GM18861 (cell line): ENCODE measurements around the gene HIF3A.
"Not testable (repeated sequence)": the region's sequence is repeated elsewhere in the genome, so short reads cannot be mapped to it uniquely, and the experiment has no call there.

ENCODE experiments used
- ATAC-seq: cut with Tn5 transposase; IDR thresholded peaks from one replicate; pipeline ENCODE4 v1.9.1; 2021; ENCODE audit not compliant: unreplicated experiment

Gene HIF3A

DNA sequence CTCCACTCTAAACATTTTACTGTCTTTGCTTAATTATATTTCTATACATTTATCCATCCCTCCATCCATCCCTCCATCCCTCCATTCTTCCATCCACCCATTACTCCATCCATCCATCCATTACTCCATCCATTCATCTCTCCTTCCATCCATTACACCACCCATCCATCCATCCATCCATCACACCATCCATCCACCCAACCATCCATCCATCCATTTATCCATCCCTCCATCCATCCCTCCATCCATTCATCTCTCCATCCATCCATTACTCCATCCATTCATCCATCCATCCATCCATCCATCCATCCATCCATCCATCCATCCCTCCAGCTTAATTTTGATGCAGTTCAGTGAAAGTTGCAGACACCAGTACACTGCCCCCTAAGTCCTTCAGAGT is 5.0 kb upstream of the HIF3A start:
- ATAC-seq = no peak

- ATAC-seq = no peak
Observed at GRCh38 chr19:46294494-46294893, 2.3 kb upstream of the HIF3A start.

- ATAC-seq = no peak
Observed at GRCh38 chr19:46295401-46296201, 1.2 kb upstream of the HIF3A start.

- ATAC-seq = no peak
Observed at GRCh38 chr19:46296202-46296480, 701 bp upstream of the HIF3A start.

- no peak for ATAC-seq
Observed at GRCh38 chr19:46297700-46298478, 1.0 kb downstream of the HIF3A start.

GRCh38 chr19:46298479-46299003 is 1.7 kb downstream of the HIF3A start:
- no peak for ATAC-seq

DNA sequence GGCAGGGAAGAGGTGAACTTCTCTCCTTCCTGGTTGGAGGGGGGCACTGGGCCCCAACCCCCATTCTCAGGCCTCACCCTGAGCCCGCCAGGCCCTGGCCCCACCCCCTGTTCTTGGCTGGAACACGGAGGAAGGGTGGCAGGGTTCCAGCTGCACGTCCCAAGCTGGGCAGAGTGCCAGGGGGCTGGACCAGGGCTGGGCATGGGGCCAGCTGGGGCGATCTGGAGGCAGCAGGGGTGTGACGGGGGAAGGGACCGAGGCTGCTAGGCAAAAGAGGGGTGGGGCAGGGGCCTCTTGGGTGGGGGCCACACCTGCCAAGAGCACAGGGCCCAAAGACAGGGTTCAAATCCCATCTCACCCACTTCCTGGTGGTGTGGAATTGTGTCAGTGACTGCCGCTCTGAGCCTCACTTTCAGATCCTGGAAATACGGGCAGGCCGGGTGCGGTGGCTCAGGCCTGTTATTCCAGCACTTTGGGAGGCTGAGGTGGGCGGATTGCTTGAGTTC is 2.2 kb downstream of the HIF3A start:
- ATAC-seq = no peak

DNA sequence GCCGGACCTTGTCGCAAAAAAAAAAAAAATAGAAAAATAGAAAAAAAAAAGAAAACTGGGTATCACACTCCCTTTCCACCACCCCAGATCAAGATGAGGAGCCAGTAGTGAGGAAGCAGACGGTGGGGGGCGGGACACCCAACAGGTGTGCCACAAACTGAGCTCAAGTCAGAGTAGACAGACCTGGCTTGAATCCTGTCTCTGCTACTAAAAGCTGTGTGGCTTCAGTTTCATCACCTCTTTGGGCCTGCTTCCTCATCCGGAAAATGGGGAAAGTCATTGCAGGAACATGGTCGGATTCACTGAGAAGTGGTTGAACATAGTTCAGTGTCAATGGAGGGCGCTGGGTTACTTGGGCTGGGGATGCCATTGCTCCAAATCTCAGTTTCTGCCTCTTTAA is 2.9 kb downstream of the HIF3A start:
- no peak for ATAC-seq

DNA sequence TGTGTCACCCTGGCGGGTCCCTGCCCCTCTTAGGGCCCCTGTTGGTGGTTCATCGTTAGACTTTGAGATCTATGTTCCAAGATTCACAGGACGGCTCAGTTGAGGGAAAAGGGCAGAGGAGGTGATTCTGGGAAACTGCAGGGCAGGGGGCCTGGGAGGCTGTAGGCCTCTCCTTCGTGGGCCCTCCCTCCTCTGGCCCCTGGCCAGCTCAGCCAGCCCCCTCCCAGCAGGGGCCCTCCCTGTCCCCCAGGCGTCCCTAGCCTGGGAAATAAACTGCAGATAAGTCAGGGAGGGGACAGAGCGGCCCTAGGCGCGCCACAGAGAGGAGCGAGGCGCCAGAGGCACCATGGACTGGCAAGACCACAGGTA is 6.5 kb downstream of the HIF3A start:
- no peak for ATAC-seq

DNA sequence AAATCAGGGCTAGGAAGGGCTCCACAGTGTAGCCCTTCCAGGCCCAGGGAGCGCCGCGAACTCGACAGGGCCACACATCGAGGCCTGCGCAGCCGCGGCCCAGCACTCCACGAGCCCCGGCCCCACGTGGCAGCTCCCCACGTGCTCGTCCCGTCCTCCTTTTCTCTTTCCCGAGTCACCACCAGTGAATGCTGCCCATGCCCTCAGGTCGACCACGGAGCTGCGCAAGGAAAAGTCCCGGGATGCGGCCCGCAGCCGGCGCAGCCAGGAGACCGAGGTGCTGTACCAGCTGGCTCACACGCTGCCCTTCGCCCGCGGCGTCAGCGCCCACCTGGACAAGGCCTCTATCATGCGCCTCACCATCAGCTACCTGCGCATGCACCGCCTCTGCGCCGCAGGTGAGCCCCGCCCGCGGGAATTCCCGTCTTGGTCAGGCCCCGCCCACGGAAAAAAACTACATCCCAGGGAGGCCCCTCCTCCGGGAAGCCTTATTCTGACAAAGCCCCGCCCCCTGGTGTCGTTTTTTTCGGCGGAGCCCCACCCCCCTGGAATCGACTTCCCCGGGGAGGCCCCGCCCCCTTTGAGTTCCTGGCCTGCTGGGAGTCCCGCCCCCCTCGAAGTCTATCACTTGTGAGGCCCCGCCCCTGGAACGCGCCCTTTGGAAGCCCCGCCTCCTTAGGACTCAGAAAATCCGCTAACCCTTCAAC is 7.0 kb downstream of the HIF3A start:
- ATAC-seq = no peak

DNA sequence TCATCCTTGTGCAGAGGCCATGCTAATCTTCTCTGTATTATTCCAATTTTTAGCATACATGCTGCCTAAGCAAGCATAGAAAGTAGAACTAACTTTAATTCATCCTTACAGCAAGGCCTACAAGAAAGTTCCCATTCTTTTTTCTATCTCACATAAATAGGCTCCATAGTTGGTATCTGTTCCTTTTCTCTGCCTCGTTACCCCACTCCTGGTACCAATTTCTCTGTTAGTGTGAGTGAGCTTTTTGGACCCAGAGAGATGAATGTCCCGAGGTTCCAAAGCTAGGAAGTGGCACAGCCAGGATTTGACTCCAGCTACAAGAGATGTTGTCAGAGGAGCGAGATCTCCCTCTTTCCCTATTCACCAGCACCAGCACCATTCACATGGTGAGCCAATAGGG is 9.7 kb downstream of the HIF3A start:
- no peak for ATAC-seq

- ATAC-seq = no peak
Observed at GRCh38 chr19:46308510-46308909, 11.7 kb downstream of the HIF3A start.

GRCh38 chr19:46309056-46309455 is 12.2 kb downstream of the HIF3A start:
- ATAC-seq = no peak

DNA sequence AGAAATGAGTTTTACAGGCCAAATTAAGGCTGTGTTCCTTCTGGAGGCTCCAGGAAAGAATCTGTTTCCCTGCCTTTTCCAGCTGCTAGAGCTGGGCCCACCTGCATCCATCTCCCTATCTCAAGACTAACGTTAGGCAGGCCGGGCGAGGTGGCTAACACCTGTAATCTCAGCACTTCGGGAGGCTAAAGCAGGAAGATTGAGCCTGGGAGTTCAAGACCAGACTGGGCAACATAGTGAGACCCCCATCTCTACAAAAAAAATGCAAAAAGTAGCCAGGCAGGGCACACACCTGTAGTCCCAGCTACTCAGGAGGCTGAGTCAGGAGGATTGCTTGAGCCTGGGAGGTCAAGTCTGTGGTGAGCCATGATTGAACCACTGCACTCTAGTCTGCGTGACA is 14.6 kb downstream of the HIF3A start:
- no peak for ATAC-seq

GRCh38 chr19:46313540-46314469 is 17.0 kb downstream of the HIF3A start:
- ATAC-seq = not testable (repeated sequence)

DNA sequence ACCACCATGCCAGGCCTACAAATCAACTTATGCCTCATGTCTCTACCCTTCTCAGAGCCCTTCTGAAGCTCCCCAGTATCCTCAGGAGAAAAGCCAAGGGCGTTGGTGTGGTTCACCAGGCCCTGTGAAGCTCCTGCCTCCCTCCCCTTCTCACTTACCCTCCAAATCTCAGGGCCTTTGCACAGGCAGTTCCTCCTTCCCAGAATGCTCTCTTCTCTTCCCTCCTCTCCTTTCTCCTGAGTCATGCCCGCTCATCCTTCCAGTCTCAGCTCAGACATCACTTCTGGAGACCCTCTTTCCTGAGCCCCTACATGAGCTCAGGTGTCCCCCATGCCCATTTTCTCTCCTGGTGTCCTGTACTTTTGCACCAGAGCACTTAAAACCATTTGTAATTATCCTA is 20.5 kb downstream of the HIF3A start:
- no peak for ATAC-seq

DNA sequence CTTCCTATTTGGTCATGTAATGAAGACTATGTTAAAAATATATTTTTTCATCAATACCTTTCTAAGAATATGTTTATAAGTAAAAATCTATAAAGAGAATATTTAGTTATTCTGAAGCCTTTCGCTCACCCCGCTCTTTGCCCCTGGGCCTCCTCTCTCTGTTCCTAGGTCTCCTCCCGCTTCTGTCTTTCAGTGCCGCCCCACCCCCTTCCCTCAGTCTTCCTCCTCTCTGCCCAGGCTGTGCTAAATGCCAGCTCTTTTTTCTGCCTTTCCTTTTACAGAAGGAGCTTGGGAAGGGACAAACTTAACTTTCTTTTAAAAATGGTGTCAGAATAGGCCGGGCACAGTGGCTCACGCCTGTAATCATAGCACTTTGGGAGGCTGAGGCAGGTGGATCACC is 22.8 kb downstream of the HIF3A start:
- no peak for ATAC-seq

GRCh38 chr19:46320559-46320958 is 23.7 kb downstream of the HIF3A start:
- ATAC-seq = no peak

DNA sequence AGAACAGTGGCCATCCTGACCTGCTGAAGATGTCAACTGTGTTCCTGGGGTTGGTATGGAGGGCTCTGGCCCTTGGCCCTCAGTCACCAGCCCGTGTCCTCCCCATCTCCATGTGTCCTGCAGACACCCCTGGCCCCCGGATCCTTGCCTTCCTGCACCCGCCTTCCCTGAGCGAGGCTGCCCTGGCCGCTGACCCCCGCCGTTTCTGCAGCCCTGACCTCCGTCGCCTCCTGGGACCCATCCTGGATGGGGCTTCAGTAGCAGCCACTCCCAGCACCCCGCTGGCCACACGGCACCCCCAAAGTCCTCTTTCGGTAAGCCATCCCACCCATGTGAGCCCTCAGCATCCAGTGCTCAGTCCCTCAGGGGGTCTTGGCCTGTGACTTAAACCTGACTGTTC is 24.8 kb downstream of the HIF3A start:
- no peak for ATAC-seq

- not testable (repeated sequence) for ATAC-seq
Observed at GRCh38 chr19:46323227-46323626, 26.4 kb downstream of the HIF3A start.

GRCh38 chr19:46324277-46324676 is 27.4 kb downstream of the HIF3A start:
- no peak for ATAC-seq
